ENCODE measurements around the gene FPGS. TPM values are rescaled to one million over a fixed set of nuclear protein-coding genes. Genes with fewer than 3 reads are reported as not detected.

Gene FPGS
- polyA plus RNA-seq, 1 donor: 48.6 TPM

GRCh38 chr9:127863191-127863621 is 60.5 kb downstream of the FPGS start:
- no peak for DNase-seq

Other genes with a start within 250 kb of the FPGS start
- gene STXBP1, start 190.6 kb upstream of the FPGS start, polyA plus RNA-seq (ENCODE audit: insufficient read length): 15.7 TPM
- gene CFAP157, start 95.9 kb upstream of the FPGS start, polyA plus RNA-seq (ENCODE audit: insufficient read length): 1.4 TPM
- 10.3 TPM for gene PTRH1, start 87.2 kb upstream of the FPGS start, polyA plus RNA-seq (ENCODE audit: insufficient read length)
- gene TTC16, start 86.8 kb upstream of the FPGS start, polyA plus RNA-seq (ENCODE audit: insufficient read length): 0.04 TPM
- gene TOR2A, start 67.6 kb upstream of the FPGS start, polyA plus RNA-seq (ENCODE audit: insufficient read length): 9.7 TPM
- 28.2 TPM for gene SH2D3C, start 24.2 kb upstream of the FPGS start, polyA plus RNA-seq (ENCODE audit: insufficient read length)
- gene CDK9, start 16.8 kb upstream of the FPGS start, polyA plus RNA-seq (ENCODE audit: insufficient read length): 58.7 TPM
- 71.6 TPM for gene ENG, start 51.8 kb downstream of the FPGS start, polyA plus RNA-seq (ENCODE audit: insufficient read length)
- gene AK1, start 74.8 kb downstream of the FPGS start, polyA plus RNA-seq (ENCODE audit: insufficient read length): 1,359 TPM
- 70.5 TPM for gene ST6GALNAC6, start 96.7 kb downstream of the FPGS start, polyA plus RNA-seq (ENCODE audit: insufficient read length)
- 46.7 TPM for gene ST6GALNAC4, start 114.2 kb downstream of the FPGS start, polyA plus RNA-seq (ENCODE audit: insufficient read length)
- 3.3 TPM for gene PIP5KL1, start 127.9 kb downstream of the FPGS start, polyA plus RNA-seq (ENCODE audit: insufficient read length)
- gene DPM2, start 135.0 kb downstream of the FPGS start, polyA plus RNA-seq (ENCODE audit: insufficient read length): 21.8 TPM
- 17.8 TPM for gene EEIG1, start 178.1 kb downstream of the FPGS start, polyA plus RNA-seq (ENCODE audit: insufficient read length)